ENCODE data around the gene TBRG4.

The TBRG4 gene

DNA sequence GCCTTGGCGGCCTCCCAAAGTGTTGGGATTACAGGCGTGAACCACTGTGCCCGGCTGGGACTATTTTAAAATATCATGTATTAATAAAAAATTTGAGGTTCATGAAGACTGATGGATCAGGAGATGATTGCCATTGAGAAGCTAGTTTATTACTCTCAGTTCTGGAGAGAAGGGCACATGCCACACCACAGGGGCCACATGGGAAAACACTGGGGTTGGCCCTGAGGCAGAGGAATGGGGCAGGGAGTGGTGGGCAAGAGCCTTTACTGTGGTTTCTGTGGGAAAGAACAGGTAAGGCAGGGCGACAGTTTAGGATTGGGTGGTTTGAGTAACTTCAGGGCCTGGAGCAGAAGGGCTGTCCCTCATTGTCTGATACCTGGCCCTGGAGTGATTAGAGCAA lies 6.8 kb upstream of the TBRG4 start:
- no peak for TF ChIP-seq TAF1 (IDR thresholded peaks at IDR 0.05; ENCODE audit: low read depth)
- TF ChIP-seq TEAD4 (IDR thresholded peaks at IDR 0.05): no peak
- TF ChIP-seq TCF12 (IDR thresholded peaks at IDR 0.05; ENCODE audit: low read depth): no peak
- TF ChIP-seq, protein P1, sequence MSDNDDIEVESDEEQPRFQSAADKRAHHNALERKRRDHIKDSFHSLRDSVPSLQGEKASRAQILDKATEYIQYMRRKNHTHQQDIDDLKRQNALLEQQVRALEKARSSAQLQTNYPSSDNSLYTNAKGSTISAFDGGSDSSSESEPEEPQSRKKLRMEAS (IDR thresholded peaks at IDR 0.05): no peak
- TF ChIP-seq, protein P2, sequence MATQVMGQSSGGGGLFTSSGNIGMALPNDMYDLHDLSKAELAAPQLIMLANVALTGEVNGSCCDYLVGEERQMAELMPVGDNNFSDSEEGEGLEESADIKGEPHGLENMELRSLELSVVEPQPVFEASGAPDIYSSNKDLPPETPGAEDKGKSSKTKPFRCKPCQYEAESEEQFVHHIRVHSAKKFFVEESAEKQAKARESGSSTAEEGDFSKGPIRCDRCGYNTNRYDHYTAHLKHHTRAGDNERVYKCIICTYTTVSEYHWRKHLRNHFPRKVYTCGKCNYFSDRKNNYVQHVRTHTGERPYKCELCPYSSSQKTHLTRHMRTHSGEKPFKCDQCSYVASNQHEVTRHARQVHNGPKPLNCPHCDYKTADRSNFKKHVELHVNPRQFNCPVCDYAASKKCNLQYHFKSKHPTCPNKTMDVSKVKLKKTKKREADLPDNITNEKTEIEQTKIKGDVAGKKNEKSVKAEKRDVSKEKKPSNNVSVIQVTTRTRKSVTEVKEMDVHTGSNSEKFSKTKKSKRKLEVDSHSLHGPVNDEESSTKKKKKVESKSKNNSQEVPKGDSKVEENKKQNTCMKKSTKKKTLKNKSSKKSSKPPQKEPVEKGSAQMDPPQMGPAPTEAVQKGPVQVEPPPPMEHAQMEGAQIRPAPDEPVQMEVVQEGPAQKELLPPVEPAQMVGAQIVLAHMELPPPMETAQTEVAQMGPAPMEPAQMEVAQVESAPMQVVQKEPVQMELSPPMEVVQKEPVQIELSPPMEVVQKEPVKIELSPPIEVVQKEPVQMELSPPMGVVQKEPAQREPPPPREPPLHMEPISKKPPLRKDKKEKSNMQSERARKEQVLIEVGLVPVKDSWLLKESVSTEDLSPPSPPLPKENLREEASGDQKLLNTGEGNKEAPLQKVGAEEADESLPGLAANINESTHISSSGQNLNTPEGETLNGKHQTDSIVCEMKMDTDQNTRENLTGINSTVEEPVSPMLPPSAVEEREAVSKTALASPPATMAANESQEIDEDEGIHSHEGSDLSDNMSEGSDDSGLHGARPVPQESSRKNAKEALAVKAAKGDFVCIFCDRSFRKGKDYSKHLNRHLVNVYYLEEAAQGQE (IDR thresholded peaks at IDR 0.05; ENCODE audit: low read depth): no peak
- TF ChIP-seq FOXM1 (IDR thresholded peaks at IDR 0.05; ENCODE audit: borderline replicate concordance, low read depth): no peak

DNA sequence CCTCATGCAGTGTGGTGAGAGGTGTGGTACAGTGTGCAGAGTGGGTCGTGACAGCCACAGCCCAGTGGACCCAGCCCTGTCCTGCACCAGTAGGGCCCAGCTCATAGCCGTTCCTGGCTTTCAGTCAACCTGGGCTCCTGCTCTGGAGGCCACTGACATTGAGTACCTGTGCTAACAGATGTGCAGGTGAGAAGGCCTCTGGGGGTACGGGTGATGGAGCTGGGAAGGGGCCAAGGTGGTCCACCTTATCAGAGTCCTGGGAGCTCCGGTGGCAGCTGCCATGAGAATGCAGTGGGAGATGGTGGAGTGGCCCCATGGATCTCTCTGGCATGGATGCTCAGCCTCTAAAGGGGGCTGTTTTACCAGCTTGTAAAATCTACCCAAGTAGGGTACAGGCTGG lies 6.1 kb upstream of the TBRG4 start:
- TF ChIP-seq, protein P2 (IDR thresholded peaks at IDR 0.05; ENCODE audit: low read depth): no peak
- TF ChIP-seq, protein P3, sequence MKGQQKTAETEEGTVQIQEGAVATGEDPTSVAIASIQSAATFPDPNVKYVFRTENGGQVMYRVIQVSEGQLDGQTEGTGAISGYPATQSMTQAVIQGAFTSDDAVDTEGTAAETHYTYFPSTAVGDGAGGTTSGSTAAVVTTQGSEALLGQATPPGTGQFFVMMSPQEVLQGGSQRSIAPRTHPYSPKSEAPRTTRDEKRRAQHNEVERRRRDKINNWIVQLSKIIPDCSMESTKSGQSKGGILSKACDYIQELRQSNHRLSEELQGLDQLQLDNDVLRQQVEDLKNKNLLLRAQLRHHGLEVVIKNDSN (IDR thresholded peaks at IDR 0.05): no peak
- no peak for TF ChIP-seq RAD21 (IDR thresholded peaks at IDR 0.05; ENCODE audit: low read depth)
- no peak for TF ChIP-seq CEBPB (IDR thresholded peaks at IDR 0.05)

DNA sequence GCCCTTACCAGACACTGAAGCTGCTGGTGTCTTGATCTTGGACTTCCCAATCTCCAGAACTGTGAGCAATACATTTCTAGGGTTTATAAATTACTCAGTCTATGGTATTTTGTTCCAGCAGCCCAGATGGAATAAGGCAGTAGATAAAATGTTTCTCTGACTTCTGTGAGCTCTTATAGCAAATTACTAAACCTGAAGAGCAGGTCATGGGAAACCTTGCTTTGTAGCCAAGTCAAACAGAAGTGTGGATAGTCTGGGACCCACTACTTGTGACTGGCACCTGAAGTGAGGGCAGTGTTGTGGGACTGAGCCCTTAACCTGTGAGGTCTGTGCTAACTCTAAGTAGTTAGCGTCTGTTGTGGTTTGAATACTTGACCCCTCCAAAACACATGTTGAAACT lies 4.6 kb upstream of the TBRG4 start:
- TF ChIP-seq, protein P2 (IDR thresholded peaks at IDR 0.05; ENCODE audit: low read depth): no peak
- TF ChIP-seq RAD21 (IDR thresholded peaks at IDR 0.05; ENCODE audit: low read depth): no peak
- no peak for TF ChIP-seq ZBTB7A (IDR thresholded peaks at IDR 0.05; ENCODE audit: low read depth)
- TF ChIP-seq FOXM1 (IDR thresholded peaks at IDR 0.05; ENCODE audit: borderline replicate concordance, low read depth): no peak
- TF ChIP-seq EP300 (IDR thresholded peaks at IDR 0.05; ENCODE audit: borderline replicate concordance): no peak
- no peak for TF ChIP-seq TAF1 (IDR thresholded peaks at IDR 0.05; ENCODE audit: low read depth)
- TF ChIP-seq TEAD4 (IDR thresholded peaks at IDR 0.05): no peak

DNA sequence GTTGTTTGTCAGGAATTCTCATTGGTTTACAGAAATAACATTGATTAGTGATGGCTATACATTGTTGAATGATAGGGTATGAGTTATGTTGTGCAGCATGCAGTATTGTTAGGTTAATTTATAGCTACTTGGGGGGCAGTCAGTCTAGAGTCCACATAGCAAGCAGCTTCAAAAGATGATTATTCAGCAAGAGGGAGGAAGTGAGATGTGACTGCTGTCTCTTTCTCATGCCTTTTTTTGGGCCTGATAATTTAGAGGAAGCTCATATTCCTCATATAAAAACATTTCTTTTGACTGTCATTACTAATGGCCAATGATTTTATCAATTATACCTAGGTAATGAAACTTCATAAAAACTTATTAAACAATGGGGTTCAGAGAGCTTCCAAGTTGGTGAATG lies 3.4 kb upstream of the TBRG4 start:
- TF ChIP-seq TAF1 (IDR thresholded peaks at IDR 0.05; ENCODE audit: low read depth): no peak
- TF ChIP-seq TEAD4 (IDR thresholded peaks at IDR 0.05): no peak
- no peak for TF ChIP-seq NFIC (IDR thresholded peaks at IDR 0.05)
- no peak for TF ChIP-seq RAD21 (IDR thresholded peaks at IDR 0.05; ENCODE audit: low read depth)
- no peak for TF ChIP-seq TCF12 (IDR thresholded peaks at IDR 0.05; ENCODE audit: low read depth)
- no peak for TF ChIP-seq EP300 (IDR thresholded peaks at IDR 0.05; ENCODE audit: borderline replicate concordance)
- TF ChIP-seq CREB1 (IDR thresholded peaks at IDR 0.05; ENCODE audit: low read depth): no peak
- no peak for TF ChIP-seq ZBTB7A (IDR thresholded peaks at IDR 0.05; ENCODE audit: low read depth)
- no peak for TF ChIP-seq YY1 (IDR thresholded peaks at IDR 0.05; ENCODE audit: low read depth)
- no peak for TF ChIP-seq FOXM1 (IDR thresholded peaks at IDR 0.05; ENCODE audit: borderline replicate concordance, low read depth)
- TF ChIP-seq, protein P3 (IDR thresholded peaks at IDR 0.05): no peak
- TF ChIP-seq, protein P2 (IDR thresholded peaks at IDR 0.05; ENCODE audit: low read depth): no peak
- TF ChIP-seq, protein P1 (IDR thresholded peaks at IDR 0.05): no peak
- TF ChIP-seq EGR1 (IDR thresholded peaks at IDR 0.05): no peak
- no peak for TF ChIP-seq CEBPB (IDR thresholded peaks at IDR 0.05)
